Uterus (tissue), 2 donors: ENCODE results near the gene PRKAG2.

ENCODE experiments used
- CTCF ChIP-seq, 4 experiments: fragments of 200-600 bp in 2 of 4; fragments of 450-650 bp in 2 of 4; sonication (generic) in 2 of 4; IDR thresholded peaks; one replicate each; pipeline ENCODE4 v1.5.1; 2016 to 2019; ENCODE audit warnings: antibody characterized with exemption in 4 of 4, mild to moderate bottlenecking in 2 of 4, moderate library complexity in 1 of 4
- POLR2A ChIP-seq, 2 donors: fragments of 450-650 bp; IDR thresholded peaks; one replicate each; pipeline ENCODE4 v1.6.1; 2016; ENCODE audit warnings: antibody characterized with exemption in 2 of 2, mild to moderate bottlenecking in 1 of 2, moderate library complexity in 1 of 2

- no peak for TF ChIP-seq CTCF (IDR thresholded peaks at IDR 0.05)
- no peak for TF ChIP-seq POLR2A (IDR thresholded peaks at IDR 0.05)
These were observed 7.8 kb downstream of the PRKAG2 start for GRCh38 chr7:151869109-151869428.
